Endometrium (tissue), 2 donors: ENCODE measurements around the gene KCNE1.
"Not testable (repeated sequence)": the region's sequence is repeated elsewhere in the genome, so short reads cannot be mapped to it uniquely, and the experiment has no call there.

ENCODE experiments used
- FAIRE-seq: peaks from 2 replicates; lab custom pipeline; 2012; peaks lifted over from hg19 to GRCh38; lab: Jason Lieb, UNC
- donor health status: control.
- donor health status: control.

The KCNE1 gene

DNA sequence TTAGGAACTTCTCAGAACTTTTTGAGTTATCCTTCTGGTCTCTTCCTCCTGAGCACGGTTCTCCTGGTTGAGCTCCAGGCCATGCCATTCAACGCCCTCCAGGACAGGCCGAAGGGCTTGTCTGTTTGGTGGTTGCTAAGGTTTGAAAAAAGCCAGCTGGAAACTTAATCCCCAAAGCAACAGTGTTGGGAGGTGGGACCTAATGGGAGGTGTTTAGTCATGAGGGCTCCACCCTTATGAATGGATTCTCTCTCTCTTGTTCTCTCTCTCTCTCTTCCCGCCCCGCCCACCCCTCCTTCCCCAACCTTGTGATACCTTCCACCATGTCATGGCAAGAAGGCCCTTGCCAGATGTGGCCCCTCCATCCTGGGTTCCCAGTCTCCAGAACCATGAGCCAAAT, 829 bp downstream of the KCNE1 start:
- no peak for FAIRE-seq

DNA sequence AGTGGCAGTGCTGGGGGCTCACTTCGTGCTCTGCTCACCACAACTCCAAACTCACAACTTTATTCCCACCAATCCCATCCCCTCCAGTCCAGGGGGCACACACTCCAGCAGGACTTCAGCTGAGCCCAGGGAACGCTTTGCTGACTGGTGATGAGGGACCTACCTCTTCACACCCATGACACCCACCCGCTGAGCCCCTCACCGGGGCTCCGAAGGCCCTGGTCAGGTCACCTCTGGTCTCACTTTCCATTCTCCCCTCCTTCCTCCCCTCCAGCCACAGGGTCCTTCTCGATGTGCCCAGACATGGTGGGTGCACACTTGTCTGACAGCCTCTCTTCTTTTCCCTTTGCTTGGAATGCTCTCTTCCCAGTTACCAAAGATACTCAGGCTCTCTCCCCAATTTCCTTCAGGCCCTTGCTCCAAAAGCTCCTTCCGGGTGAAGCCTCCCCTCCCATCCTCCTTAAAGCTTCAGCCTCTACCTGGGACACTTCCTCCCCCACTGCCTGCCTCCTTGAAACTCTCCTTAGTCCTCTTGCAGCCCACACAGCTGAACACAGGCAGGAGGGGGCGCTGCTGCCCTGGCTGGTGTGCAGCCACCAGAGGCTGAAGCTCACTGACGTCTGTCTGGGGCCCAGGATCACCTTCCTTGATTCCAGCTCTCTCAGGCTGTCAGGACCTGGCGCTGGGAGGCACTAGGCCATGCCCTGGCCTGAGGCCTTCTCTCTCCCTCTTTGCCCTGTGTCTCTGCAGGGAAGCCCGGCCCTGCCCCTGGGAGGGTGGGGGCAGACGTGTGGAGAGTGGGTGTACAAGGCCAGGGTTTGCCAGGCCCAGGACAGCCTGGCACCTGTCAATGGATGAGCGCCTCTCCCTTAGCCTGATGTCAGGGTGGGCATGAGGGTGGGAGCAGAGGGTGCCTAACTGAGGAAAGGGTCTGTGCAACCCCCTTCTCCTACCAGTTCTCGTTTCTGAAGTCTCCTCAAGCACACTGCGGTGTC, 1.6 kb downstream of the KCNE1 start:
- no peak for FAIRE-seq

- no peak for FAIRE-seq
Measured at GRCh38 chr21:34509151-34509550, 2.9 kb downstream of the KCNE1 start.

- no peak for FAIRE-seq
Measured at GRCh38 chr21:34504595-34504994, 7.4 kb downstream of the KCNE1 start.

DNA sequence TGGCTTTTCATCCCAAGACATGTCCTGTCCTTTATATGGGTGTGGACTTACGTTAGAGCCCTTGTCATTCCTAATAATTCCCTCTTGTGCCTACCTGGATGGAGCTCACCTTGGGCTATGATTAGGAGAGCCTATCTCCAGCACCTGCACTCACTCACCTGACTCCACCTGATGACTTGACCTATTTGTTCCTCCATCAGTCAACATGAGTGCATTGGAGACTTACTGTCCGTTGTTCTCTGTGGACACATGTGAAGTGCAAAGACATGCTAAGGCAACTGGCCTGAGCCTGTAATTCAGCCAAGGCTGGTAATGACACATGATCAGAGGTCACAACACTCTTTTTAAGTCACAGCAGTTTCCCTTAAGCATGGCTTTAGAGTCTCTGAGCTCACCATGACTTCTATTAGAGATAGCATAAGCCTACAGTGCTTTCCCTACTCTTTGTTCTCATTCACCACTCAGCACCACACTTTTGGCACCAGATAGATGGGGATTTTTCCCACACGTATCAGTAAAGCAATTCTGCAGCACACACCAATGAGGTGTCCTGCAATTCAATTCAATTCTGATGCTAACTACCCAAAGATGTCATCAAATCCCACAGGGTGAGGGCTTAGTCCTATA, 9.4 kb downstream of the KCNE1 start:
- FAIRE-seq: no peak

DNA sequence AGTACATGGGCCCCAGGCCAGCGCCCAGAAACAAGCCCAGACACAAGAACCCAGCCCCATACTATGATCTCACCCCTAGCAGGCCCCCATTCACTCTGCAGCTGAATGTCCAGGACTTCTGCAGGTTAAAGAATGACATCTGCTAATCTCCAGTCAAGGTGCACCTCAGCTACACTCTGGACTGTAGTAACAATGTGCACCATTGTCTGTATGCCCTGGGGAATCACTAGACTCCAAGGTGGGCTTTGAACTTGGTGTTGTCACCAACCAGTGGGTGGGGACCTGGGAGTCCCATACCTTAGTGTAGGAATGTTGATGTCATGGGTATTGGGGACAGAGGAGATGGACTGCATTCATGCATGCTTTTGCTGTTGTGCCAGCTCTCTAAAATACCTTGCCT, 10.3 kb downstream of the KCNE1 start:
- FAIRE-seq: no peak

- FAIRE-seq: no peak
Measured at GRCh38 chr21:34500191-34500590, 11.8 kb downstream of the KCNE1 start.

GRCh38 chr21:34499116-34499515, 12.9 kb downstream of the KCNE1 start:
- no peak for FAIRE-seq

DNA sequence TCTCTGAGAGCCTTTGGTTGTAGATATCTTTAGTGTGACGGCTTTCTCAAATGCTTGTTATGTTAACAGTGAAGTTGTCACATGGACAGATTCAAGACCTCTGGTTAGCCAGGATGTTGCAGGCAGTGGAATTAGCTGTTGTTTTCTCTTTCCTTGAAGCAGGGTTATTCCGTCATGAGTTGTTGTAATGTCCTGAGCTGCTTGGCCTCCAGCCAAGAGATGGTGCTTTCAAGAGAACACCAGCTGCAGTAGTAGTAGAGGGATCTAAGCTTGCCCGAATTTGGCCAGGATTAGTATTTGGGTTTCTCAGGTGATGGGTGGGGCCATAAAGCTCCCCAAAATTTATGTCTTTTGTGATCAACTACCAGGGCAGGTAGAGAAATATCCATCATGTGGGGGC, 13.4 kb downstream of the KCNE1 start:
- no peak for FAIRE-seq

GRCh38 chr21:34483854-34484253, 28.2 kb downstream of the KCNE1 start:
- not testable (repeated sequence) for FAIRE-seq

DNA sequence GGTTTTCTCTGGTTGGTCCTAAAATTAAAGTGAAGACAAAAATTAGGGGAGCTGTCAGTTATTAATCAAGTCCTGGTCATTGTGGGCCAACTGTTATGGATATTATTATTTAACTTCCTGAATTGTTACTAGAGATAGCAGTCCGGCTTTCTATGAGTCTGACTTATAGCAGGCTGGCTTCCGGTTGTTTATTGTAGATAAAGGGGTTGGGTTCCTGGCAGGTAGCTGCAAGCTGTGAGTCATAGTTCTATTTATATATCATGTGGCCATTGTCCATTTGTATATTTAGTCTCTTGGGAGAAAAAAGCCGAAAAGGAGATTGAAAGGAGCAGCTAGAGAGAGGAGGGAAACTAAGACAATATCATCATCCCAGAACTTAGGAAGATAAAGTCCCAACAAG, 28.6 kb downstream of the KCNE1 start:
- FAIRE-seq: not testable (repeated sequence)

DNA sequence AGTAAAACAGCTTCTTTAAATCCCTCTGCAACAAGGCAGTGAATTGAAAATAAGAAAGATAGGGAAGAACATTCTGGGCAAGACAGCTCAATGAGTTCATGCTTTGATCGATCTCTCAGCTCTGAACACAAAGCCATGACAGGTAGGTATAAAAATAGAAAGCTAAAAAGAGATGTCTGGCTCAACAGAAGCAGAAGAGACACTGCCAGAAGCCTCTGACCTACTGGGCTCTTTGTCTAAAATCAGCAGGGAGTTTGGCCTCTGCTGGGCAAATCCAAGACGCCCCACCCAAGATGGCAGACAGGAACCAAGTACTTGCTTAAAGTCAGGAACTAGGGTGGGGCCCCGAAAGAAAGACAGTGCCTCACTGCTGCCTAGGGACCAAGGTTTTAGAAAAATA, 44.7 kb downstream of the KCNE1 start:
- FAIRE-seq: not testable (repeated sequence)

DNA sequence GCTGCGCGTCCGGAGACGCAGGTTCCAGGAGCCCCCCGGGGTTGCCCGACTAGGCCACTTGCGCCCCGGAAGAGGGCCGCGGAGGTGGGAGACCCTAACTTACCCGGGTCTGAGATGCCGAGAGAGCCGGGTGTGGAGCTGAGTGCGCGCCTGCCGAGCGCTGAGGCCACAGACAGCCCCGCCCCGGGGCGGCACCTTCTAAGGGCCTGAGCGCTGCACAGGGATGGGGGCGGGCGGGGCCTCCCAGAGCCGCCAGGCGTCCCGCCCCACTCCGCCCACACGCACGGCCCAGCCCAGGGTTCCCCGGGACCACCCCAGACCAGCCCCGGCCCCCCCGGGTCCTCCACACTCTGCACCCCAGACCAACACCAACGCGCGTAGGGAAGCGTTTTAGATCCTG, 52.6 kb downstream of the KCNE1 start:
- FAIRE-seq: not testable (repeated sequence)

- FAIRE-seq: not testable (repeated sequence)
Measured at GRCh38 chr21:34458266-34458665, 53.7 kb downstream of the KCNE1 start.

- FAIRE-seq: not testable (repeated sequence)
Measured at GRCh38 chr21:34456180-34456579, 55.8 kb downstream of the KCNE1 start.

DNA sequence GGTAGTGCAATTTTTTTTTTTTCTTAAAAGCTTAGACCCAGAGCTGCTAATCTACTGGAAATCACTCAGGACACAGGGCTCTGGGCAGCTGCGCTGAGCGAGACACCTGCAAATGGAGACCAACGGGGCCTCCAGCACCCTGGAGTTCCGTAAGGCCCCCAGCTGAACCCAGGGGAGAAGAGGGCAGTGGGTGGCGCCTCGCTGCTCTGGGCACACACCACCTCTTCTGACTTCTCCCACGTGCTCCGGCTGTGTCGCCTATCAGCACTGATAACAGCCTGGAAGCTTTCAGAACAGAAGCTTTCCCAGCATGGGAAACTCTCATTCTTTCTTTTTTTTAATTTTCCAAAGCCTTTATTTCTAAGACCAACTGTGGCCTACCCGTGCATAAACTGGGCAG, 56.4 kb downstream of the KCNE1 start:
- FAIRE-seq: not testable (repeated sequence)

GRCh38 chr21:34447018-34447417, 65.0 kb downstream of the KCNE1 start:
- not testable (repeated sequence) for FAIRE-seq

DNA sequence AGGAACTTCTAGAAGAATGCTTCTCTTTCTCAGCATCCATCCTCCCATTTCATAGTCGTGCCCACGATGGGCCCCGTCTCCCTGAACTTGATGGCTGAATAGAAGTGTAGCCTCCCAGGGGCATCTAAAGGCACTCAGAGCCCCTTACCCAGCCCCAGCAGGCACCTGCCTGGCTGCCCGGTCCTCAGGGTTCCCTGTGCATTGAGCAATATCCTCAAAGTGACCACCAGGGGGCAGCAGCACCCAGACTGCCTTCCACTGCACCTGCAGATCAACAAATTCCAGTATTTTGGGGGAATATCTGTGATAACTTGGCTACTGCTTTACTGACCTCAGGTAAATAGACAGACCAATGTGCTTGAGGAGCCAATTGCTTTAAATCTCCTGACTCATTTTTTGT, 68.5 kb downstream of the KCNE1 start:
- not testable (repeated sequence) for FAIRE-seq

DNA sequence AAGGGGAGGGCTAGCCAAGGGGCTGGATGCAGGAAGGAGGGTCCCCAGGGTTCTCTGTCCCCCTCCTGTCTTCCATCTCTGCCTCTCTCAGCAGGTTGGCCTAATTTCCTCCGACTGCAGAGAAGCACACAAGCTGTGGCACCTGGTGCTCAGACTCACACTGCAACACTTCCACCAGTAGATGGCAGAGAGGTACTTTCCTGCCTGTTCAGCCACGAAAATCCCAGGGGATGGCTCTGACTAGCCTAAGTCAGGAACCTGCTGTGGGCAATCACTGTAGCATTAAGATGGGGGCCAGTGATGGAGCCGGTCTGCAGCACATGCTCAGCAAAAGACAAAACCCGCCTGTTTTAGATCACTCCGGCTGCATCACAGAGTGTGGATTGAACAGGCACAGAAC, 82.3 kb downstream of the KCNE1 start:
- not testable (repeated sequence) for FAIRE-seq

- FAIRE-seq: not testable (repeated sequence)
Measured at GRCh38 chr21:34428441-34428840, 83.6 kb downstream of the KCNE1 start.

GRCh38 chr21:34427339-34427738, 84.7 kb downstream of the KCNE1 start:
- FAIRE-seq: not testable (repeated sequence)

DNA sequence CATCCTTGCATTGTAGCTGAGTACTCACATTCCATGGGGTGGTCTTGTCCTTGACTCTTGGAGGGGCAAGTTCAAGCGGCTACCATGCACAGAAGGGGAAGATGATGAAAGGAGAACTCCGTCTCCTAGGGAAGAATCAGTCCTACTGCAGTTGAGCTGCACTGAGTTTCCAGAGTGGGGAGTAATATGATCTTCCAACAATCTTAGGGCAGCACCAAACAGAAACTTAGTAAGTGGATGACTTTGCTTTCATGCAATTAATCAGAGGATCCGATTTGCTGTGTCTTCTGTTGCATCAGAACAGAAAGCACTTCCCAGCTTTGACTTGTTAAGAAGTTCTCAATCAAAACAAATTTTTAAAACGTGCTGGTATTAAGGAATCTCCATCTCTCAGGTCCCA, 88.2 kb downstream of the KCNE1 start, which contains the start of gene SMIM34:
SMIM34 (minus strand) TSS at position 147 of the 400 bp plus-strand sequence; CDS start at position 35, 112 bp downstream.
- FAIRE-seq: not testable (repeated sequence)

- FAIRE-seq: not testable (repeated sequence)
Measured at GRCh38 chr21:34417448-34418077, 94.4 kb downstream of the KCNE1 start.
